Brain microvascular endothelial cell (primary cell): Measurements from ENCODE around the gene BTC.
"Not testable (repeated sequence)": the region's sequence is repeated elsewhere in the genome, so short reads cannot be mapped to it uniquely, and the experiment has no call there.

Source experiments
- DNase-seq: peaks from one replicate; pipeline ENCODE4 v3.0.0-alpha.2; 2020
- H3K27ac ChIP-seq: fragments of 250-450 bp; sonication (Bioruptor Pico); 2 replicates; pipeline ENCODE4 v1.5.1; 2020; ENCODE audit warnings: mild to moderate bottlenecking, moderate library complexity
- H3K27me3 ChIP-seq: fragments of 250-450 bp; sonication (Bioruptor Pico); replicated peaks from 2 replicates; pipeline ENCODE4 v1.5.1; 2020; ENCODE audit warnings: mild to moderate bottlenecking
- H3K36me3 ChIP-seq: fragments of 250-450 bp; sonication (Bioruptor Pico); replicated peaks from 2 replicates; pipeline ENCODE4 v1.5.1; 2020; ENCODE audit warnings: mild to moderate bottlenecking
- H3K4me3 ChIP-seq: 2 replicates; pipeline ENCODE4 v1.5.1; 2011; ENCODE audit warnings: low read depth, mild to moderate bottlenecking, control low read depth, low read length, moderate library complexity
- CTCF ChIP-seq: IDR thresholded peaks from 2 replicates; pipeline ENCODE4 v1.5.1; 2011; ENCODE audit warnings: low read depth, mild to moderate bottlenecking, moderate library complexity, low read length, control low read depth, inconsistent platforms; ENCODE audit errors: missing control alignments
- in situ Hi-C: cut with HindIII; loops from 2 replicates; pipeline ENCODE4 v1.10.0; 2017; ENCODE audit warnings: low sequenced_read_pairs, low pct_ligation_motif_present

The BTC gene

GRCh38 chr4:74715706-74716435, 78.5 kb downstream of the BTC start:
- no peaks in the 10 kb centered on the region for H3K36me3 ChIP-seq
- no peaks in the 10 kb centered on the region for H3K27me3 ChIP-seq
- H3K27ac ChIP-seq, result no peak overlapping the region
- no peak for TF ChIP-seq CTCF
- no peak overlapping the region for H3K4me3 ChIP-seq
- in situ Hi-C loops, result no loop called here
- no peak for DNase-seq

GRCh38 chr4:74714611-74715130, 79.7 kb downstream of the BTC start:
- in situ Hi-C loops, result no loop called here
- H3K27me3 ChIP-seq, result no peaks in the 10 kb centered on the region

GRCh38 chr4:74708135-74708534, 86.2 kb downstream of the BTC start:
- in situ Hi-C loops, H3K36me3 ChIP-seq: not testable (repeated sequence)

More at GRCh38 chr4:74714611-74715130, 79.7 kb downstream of the BTC start:
- Histone ChIP-seq H3K27ac (no peak overlapping the region), H3K4me3 (no peak overlapping the region), H3K36me3 (no peaks in the 10 kb centered on the region)
- no peak for DNase-seq
- TF ChIP-seq CTCF, result no peak

More at GRCh38 chr4:74708135-74708534, 86.2 kb downstream of the BTC start:
- H3K27ac ChIP-seq, H3K4me3 ChIP-seq, DNase-seq, H3K27me3 ChIP-seq: not testable (repeated sequence)
